ENCODE measurements around the gene GSKIP.

GSKIP gene

DNA sequence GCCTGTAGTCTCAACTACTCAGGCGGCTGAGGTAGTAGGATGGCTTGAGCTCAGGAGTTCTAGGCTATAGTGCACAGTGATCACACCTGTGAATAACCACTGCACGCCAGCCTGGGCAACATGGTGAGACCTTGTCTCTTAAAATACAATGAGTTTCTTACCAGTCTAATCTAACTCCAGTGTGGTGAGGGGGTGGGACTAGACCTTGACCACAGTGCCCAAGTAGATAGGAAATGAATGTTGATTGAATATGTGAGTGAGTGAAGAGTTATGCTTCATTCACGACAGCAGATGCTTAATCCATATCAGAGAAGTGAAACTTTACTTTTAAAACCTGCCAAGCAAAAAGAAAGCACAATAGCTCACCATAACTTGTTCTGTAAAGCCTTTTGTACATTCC lies 17.4 kb downstream of the GSKIP start:
- no peak for DNase-seq (ENCODE audit: low spot score)

DNA sequence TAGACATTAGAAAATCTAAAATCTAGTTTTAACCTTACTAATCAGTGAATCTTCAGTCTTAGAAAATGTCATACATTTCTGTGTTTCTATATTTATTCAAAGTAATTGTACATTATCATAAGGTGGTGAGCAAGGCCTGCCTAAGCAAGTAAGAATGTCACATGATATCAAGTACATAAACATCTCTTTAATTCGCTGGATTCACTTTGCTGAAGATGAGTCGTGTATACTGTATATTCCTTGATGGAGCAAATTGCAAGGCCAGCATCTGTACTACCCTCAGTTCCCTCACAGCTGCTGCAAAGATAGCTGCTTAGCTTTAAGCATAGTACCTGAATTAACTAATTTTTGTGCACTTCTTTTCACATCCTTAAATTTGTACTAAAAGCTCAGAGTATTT lies 20.1 kb downstream of the GSKIP start:
- DNase-seq (ENCODE audit: low spot score) = no peak

GRCh38 chr14:96384053-96384452 lies 20.7 kb downstream of the GSKIP start:
- no peak for DNase-seq (ENCODE audit: low spot score)

DNA sequence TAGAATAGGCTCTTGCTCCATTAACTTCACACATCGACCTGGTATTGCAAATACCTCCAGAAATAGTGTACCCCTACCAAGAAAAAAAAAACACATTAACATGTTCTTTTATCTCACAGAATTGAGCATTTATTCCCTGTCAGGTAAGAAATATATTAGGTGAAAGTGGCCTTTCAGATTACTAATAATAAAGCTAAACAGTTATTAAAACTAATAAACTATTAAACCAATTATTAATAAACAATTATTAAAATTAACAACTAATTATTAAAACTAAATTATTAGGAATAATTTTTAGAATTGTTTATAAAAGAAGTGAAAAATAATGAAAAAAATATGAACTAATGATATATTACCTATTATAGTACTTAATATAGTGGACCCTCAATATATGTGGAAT lies 21.4 kb downstream of the GSKIP start:
- no peak for DNase-seq (ENCODE audit: low spot score)

GRCh38 chr14:96385385-96385784 lies 22.1 kb downstream of the GSKIP start:
- no peak for DNase-seq (ENCODE audit: low spot score)

GRCh38 chr14:96390965-96391292 lies 27.6 kb downstream of the GSKIP start:
- DNase-seq (ENCODE audit: low spot score) = no peak

DNA sequence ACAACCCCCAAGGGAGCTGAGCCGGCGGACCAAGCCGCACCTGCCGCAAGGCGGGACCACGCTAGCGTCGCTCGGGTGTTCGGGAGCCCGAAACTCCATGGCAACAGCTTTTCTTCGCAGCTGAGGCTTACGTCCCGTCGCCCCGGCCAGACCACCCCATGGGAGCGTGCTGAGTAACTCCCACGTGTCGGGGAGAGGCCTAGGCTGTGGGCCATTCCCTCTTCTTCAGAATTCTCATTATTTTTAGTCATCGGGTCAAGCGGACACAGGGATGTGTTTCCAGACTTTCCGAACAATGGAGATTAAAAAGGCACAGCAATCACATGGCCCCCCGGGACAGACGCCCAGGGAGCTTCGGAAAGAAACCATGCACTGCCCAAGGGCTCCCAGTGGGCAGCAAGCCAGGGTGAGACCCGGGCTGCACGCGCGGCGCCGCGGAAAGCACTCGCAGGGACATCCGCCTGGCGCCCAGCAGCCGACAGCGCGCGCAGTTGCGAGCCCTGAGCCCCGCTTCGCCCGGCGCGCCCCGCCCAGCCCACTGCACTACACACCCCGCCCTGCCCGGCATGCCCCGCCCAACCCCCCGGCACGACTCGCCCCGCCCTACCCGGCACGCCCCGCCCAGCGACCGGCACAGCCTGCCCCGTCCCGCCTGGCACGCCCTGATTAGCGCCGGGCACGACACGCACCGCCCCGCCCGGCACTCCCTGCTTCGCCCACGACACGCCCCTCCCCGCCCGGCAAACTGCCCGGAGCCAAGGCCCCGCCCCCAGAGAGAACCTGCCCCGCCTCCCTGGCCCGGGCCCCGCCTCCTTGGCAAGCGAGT lies 28.2 kb downstream of the GSKIP start:
- DNase-seq (ENCODE audit: low spot score) = peak; percentile 92

DNA sequence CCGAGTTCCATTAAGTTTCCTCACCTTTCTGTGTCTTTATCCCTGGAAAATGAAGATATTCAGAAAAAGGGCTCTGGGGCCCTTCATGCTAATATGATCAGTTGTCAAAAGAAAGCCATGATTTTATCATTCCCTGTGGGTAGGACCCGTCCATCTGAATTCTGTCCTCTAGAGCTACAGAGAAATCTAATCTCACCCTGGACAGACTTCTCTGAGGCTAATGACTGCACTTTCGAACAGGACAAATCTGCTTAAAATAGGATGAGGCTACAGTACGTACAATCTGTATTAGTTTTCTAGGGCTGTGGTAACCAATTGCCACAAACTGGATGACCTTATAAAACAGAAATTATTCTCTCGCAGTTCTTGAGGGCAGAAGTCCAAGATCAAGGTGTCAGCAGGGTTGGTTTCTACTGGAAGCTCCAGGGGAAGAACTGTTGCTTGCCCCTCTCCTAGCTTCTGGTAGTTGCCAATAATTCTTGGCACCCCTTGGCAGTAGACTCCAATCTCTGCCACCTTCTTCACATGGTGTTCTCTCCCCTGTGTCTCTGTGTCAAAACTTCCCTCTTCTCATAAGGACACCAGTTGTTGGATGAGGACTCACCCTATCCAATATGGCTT lies 29.9 kb downstream of the GSKIP start:
- no peak for DNase-seq (ENCODE audit: low spot score)

DNA sequence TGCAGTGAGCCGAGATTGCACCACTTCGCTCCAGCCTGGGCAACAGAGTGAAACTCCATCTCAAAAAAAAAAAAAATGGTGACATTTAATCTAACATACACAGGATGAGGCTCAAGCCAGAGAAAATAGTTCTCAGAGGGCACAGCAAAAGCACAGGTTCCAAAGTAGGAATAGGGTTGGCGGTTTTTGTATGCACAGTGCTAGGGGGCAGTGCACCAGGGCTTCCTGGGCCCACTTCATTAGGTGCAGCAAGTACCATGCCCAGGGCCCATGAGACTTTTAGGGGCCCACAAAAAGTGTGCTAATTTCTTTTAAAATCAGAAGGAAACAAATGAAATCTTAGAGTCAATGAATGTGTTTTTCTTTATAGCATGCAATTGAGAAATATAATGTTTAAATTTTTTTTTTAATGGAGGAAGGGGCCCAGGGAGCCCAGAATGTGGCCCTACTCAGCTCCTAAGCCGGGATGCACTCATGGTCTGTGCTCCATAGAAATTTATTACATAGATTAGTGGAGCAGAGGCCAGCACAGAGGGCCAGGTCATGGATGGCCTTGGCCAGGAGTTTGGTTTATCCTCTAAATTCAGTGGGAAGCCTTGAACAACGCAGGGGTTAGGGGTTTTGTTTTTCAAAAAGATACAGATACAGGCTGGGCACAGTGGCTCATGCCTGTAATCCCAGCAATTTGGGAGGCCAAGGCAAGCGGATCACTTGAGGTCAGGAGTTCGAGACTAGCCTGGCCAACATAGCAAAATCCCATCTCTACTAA lies 30.9 kb downstream of the GSKIP start:
- DNase-seq (ENCODE audit: low spot score) = no peak

DNA sequence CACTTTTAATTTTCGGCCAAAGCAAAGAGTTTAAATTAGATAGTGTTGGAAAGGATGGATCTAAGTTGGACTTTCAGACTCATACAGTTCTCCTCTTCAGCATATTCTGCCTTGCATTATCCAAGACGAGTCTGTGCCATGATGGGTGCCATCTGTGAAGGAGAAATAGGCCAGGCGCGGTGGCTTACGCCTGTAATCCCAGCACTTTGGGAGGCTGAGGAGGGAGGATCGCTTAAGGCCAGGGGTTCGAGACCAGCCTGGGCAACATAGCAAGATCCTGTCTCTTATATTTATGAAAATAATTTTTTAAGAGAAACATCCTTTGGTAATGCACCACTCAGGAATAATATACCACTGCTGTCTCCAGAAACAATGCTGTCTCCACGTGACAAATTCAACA lies 35.1 kb downstream of the GSKIP start:
- no peak for DNase-seq (ENCODE audit: low spot score)

DNA sequence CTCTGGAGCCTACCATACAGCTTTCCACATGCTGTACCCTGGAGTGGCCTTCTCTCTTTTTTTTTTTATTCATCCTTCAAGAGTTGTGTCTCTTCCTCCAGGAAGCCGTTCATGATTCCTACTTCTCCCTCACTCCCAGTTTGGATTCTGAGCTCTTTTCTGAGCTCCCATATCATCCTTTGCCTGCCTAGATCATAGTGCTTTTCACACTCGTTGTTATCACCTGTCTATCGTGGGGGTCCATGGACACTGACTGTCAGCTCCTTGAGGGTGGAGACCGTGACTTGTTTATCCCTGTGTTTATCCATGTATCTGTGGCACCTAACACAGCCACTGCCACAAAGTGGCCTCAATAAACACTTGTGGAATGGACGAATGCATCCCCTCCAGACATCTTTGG lies 35.6 kb downstream of the GSKIP start:
- no peak for DNase-seq (ENCODE audit: low spot score)

DNA sequence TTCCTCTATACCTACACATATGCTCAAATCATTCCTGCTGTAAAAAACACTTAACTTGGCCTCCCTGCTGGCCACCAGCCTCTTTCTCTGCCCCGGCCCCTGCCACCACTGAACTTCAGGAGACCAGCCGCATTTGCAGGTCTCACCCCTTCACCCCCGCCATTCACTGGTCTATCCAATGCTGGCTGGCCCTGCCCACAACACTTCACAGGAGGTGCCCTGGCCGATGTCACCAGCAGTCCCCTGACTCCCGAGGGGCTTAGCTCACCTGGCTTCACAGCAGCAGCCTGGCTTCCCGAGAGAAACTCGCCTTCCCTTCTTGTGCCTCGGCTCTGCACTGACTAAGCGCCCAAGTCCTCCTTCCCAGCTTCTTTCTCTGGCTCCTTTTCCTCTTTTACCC lies 36.1 kb downstream of the GSKIP start:
- DNase-seq (ENCODE audit: low spot score) = no peak

- DNase-seq (ENCODE audit: low spot score) = no peak
Measured at GRCh38 chr14:96400495-96400894, 37.2 kb downstream of the GSKIP start.

DNA sequence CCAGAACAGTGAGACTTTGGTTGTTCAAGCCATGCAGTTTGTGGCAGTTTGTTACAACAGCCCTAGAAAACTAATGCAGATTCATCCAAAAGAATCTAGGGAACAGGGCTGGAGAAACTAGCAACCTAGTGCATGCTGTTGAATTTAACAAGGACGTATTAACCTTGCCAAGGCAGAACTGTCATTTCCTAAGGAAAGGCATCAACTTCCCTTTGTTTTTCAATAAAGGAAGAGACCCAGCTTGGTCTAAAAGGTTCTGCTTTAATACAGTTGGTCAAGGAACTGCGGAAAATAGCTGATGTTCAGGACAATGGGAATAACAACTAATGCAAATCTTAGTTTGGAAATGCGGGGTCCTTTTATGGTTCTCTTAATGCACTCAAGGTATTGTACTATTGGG lies 40.1 kb downstream of the GSKIP start:
- no peak for DNase-seq (ENCODE audit: low spot score)

GRCh38 chr14:96405677-96406076 lies 42.4 kb downstream of the GSKIP start:
- no peak for DNase-seq (ENCODE audit: low spot score)

- no peak for DNase-seq (ENCODE audit: low spot score)
Measured at GRCh38 chr14:96407935-96408570, 44.7 kb downstream of the GSKIP start.

DNA sequence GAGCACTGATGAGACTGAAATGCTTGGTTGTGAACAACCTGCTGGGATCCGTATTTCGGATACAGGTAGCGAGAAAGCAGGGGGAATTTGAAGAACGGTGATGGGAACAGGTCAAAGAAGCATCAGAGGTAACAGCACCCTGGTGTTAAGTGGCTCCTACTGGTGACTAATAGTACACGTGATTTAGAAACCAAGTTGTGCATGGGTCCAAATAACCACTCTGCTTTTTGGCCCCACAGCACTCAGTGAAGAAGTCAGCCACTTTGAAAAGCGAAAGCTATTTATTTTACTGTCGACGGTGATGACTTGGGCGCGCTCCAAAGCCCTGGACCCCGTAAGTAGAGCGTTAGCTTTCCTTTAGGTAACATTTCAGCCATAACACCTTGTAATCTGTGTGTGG lies 45.3 kb downstream of the GSKIP start:
- DNase-seq (ENCODE audit: low spot score) = no peak

DNA sequence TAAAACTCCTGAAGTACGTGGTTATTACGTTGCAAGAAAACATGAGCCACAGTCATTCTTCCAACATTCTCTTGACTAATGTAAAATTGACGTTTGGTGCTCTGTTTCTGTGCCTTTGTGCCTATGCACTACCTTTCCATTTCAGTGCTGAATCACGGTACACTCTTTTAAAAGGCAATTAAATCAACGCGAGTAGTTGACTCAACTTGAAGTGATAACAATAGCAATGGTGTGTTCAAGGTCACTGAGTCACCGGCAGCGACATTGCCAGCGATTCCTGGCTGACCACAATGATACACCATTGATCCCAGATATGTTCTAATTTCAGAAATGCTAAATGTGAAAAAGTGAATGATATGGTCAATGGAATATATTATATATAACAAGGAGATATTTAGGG lies 46.4 kb downstream of the GSKIP start:
- no peak for DNase-seq (ENCODE audit: low spot score)

DNA sequence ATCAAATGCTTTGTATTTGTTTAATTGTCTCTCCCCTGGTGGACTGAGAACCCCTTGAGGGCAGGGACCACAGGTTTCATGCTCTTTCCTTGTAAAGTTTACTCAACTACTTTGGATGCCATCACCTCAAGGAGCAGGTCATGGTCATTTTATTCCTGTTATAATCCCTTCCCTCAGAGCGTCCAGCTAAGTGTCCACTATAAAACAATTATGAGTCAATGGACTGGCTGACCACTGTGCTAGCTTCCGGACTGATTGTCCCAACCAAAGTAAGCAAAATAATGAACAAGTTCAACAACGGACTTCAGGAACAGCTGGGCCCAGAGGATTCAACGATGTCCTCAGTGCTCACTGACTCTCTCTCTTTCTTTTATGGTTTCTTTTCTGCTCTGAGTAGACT lies 46.8 kb downstream of the GSKIP start:
- DNase-seq (ENCODE audit: low spot score) = no peak

DNA sequence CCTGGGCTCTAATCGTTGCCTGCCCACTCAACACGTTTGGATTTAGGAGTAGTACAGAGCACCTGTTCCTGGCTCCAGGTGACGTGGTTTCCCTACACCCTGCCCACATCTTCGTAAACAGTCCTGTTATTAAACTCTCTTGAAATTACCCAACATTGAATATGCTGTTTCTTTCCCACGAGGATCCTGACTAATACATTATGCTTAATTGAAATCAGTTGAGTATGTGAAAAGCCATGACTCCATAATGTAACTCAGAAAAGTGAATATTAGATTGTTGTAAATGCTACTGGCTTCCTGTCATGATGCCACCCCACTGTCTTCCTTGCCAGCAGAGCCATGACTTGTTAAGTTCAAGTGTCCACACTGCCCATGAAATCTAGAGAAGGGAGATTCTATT lies 50.2 kb downstream of the GSKIP start:
- no peak for DNase-seq (ENCODE audit: low spot score)

DNA sequence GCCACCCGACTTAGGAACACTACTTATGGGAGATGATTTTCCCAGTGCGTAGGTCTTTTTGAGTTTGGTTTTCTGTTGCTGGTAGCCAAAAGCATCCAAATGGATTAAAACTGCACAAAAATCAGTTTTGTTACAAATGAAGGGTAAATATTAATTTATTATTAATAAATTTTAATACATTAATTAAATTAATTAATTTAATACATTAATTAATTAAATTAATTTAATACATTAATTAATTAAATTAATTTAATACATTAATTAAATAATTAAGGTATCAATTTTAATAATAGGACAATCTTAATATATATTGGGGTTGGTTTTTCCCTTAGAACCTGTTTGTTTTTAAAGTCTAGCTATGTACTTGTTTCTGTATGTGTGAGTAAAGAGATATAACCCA lies 52.2 kb downstream of the GSKIP start:
- DNase-seq (ENCODE audit: low spot score) = no peak

DNA sequence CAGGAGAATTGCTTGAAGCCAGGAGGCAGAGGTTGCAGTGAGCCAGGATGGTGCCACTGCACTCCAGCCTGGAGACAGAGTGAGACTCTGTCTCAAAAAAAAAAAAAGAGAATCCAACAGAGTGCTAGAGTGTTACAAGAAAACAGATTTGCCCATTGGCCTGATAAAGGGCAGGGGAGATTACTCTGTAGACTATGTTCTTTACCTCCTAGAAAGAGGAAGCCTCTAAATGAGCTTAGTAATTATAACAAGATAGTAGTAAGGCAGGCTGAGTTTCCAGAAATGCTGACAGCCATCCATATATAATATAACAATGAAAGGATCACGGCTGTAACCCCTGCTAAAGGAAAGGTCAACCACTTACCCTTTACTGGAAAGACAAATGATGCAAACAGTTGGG lies 53.0 kb downstream of the GSKIP start:
- DNase-seq (ENCODE audit: low spot score) = no peak

- no peak for DNase-seq (ENCODE audit: low spot score)
Measured at GRCh38 chr14:96417254-96417653, 53.9 kb downstream of the GSKIP start.

Data from hepatic stellate cell (primary cell).